Measurements from ENCODE around the gene OR8A1. TPM values are rescaled to one million over a fixed set of nuclear protein-coding genes. Genes with fewer than 3 reads are reported as not detected.
A peak's percentile ranks its signal among the peaks of the same experiment; 100 is the strongest.

OR8A1 gene
- total RNA-seq, 1 experiment from 2014 or later: not detected

- Histone ChIP-seq H4K91ac (ENCODE audit: insufficient read length, low read depth, low read length) (no peak overlapping the region), H4K20me1 (ENCODE audit: control insufficient read depth, insufficient read depth, insufficient read length) (no peaks in the 10 kb centered on the region), H3K56ac (ENCODE audit: insufficient read length, low read depth, low read length) (no peak overlapping the region), H3K18ac (ENCODE audit: insufficient read length, low read depth, low read length) (no peak overlapping the region), H3K27me3 (ENCODE audit: insufficient read depth, low read length) (no peaks in the 10 kb centered on the region), H3K14ac (ENCODE audit: insufficient read depth, low read length) (no peak overlapping the region), H2BK15ac (ENCODE audit: low read depth, low read length) (no peak overlapping the region), H3K4ac (ENCODE audit: low read depth, low read length) (no peak overlapping the region), H3K79me1 (ENCODE audit: insufficient read depth, low read depth, low read length, poor library complexity, severe bottlenecking) (no peaks in the 10 kb centered on the region), H2BK120ac (ENCODE audit: low read depth, low read length, poor library complexity, severe bottlenecking) (no peak overlapping the region), H3K4me2 (ENCODE audit: insufficient read depth, insufficient read length, low read length) (no peak overlapping the region), H3K27ac (ENCODE audit: insufficient read length, low read depth, low read length) (no peak overlapping the region), H3T11ph (ENCODE audit: low read length) (no peak overlapping the region), H2BK5ac (ENCODE audit: insufficient read length, low read length) (no peak overlapping the region), H3K9me3 (ENCODE audit: control insufficient read depth, low read depth, low read length) (no peaks in the 10 kb centered on the region), H2AFZ (ENCODE audit: low read length) (no peak overlapping the region), H2AK5ac (ENCODE audit: insufficient read length, low read length) (no peak overlapping the region), H3K23ac (ENCODE audit: insufficient read length, low read depth, low read length) (no peak overlapping the region), H4K8ac (replicated peaks; ENCODE audit: insufficient read length, low read depth, low read length) (no peak overlapping the region), H4K5ac (ENCODE audit: insufficient read length, low read depth, low read length) (no peak overlapping the region), H2BK20ac (ENCODE audit: low read depth, low read length, poor library complexity, severe bottlenecking) (no peak overlapping the region), H3K23me2 (ENCODE audit: insufficient read length, low read depth, low read length, poor library complexity, severe bottlenecking) (no peaks in the 10 kb centered on the region), H2BK12ac (ENCODE audit: insufficient read length, low read depth, low read length) (no peak overlapping the region), H3K79me2 (ENCODE audit: insufficient read depth, low read length) (no peaks in the 10 kb centered on the region), H3K4me1 (ENCODE audit: insufficient read depth, low read length) (no peaks in the 10 kb centered on the region), H3K9ac (ENCODE audit: extremely low read depth, insufficient read length, low read length) (no peak overlapping the region)
- no peaks in the 10 kb centered on the region for H3K36me3 Mint-ChIP-seq (ENCODE audit: insufficient read depth in 1 of 3, low read depth in 3 of 3)
- no peak for DNase-seq
- peak overlapping the region in 1 of 3 experiments; percentile 5; a peak in 1 of 7 replicates for H3K27ac Mint-ChIP-seq
- H3K4me3 Mint-ChIP-seq: no peak overlapping the region
- no CpG with 5 or more reads among the region's 8 CpGs for WGBS (ENCODE audit: extremely low coverage, insufficient read length, low lambda C conversion rate)
- H3K9me3 Mint-ChIP-seq: no peaks in the 10 kb centered on the region; a peak in 1 of 5 replicates
- H3K4me1 Mint-ChIP-seq: peaks cover 10 to 13% of the 10 kb centered on the region in 2 experiments
- TF ChIP-seq CTCF (conservative IDR thresholded peaks at IDR 0.05): no peak
- no peaks in the 10 kb centered on the region; the same call in 1 of the 2 replicates for H3K27me3 Mint-ChIP-seq (ENCODE audit: low read depth)
Measured at GRCh38 chr11:124535552-124536232, 34.1 kb upstream of the OR8A1 start.

Measured in H9 (cell line).